Activated CD8-positive, alpha-beta memory T cell treated with anti-CD3 and anti-CD28 coated beads for 1 hour (primary cell): ENCODE measurements around the gene POPDC2.
"Not testable (repeated sequence)": the region's sequence is repeated elsewhere in the genome, so short reads cannot be mapped to it uniquely, and the experiment has no call there.

ENCODE experiments used
- DNase-seq, 2 donors: peaks; one replicate each; pipeline ENCODE4 v3.0.0-alpha.2; 2020; ENCODE audit warnings: low read depth in 1 of 2; ENCODE audit errors: extremely low read depth in 1 of 2

The POPDC2 gene

GRCh38 chr3:119660474-119661440, at the start of gene POPDC2:
Gene POPDC2 (minus strand): TSS chr3:119660589. CDS start chr3:119660423, 166 bp downstream.
- no peak for DNase-seq

GRCh38 chr3:119703820-119704531, 43.6 kb upstream of the POPDC2 start:
- DNase-seq = no peak

GRCh38 chr3:119702530-119703527, 42.4 kb upstream of the POPDC2 start, which contains the start of gene CFAP91:
Gene CFAP91 (plus strand): TSS chr3:119703022. CDS start chr3:119703099, 77 bp downstream.
- DNase-seq = peak; percentile 54 to 70

- DNase-seq = no peak
These were observed 40.7 kb upstream of the POPDC2 start for GRCh38 chr3:119700920-119701734.

- DNase-seq = no peak
These were observed 40.0 kb upstream of the POPDC2 start for GRCh38 chr3:119700269-119700919.

- no peak for DNase-seq
These were observed 37.0 kb upstream of the POPDC2 start for GRCh38 chr3:119697394-119697793.

GRCh38 chr3:119695480-119695879, 35.1 kb upstream of the POPDC2 start:
- no peak for DNase-seq

- no peak for DNase-seq
These were observed 29.8 kb upstream of the POPDC2 start for GRCh38 chr3:119690043-119690656.

- DNase-seq = no peak
These were observed 23.0 kb upstream of the POPDC2 start for GRCh38 chr3:119683421-119683820.

GRCh38 chr3:119681279-119681678, 20.9 kb upstream of the POPDC2 start:
- no peak for DNase-seq

- no peak for DNase-seq
These were observed 19.5 kb upstream of the POPDC2 start for GRCh38 chr3:119679874-119680273.

- DNase-seq = not testable (repeated sequence)
These were observed 17.8 kb upstream of the POPDC2 start for GRCh38 chr3:119678209-119678608.

GRCh38 chr3:119677641-119677934, 17.2 kb upstream of the POPDC2 start:
- DNase-seq = no peak

GRCh38 chr3:119676771-119677640, 16.6 kb upstream of the POPDC2 start, which contains the start of gene COX17:
Gene COX17 (minus strand): TSS chr3:119677406. CDS start chr3:119677310, 96 bp downstream.
- peak; percentile 90 to 95 for DNase-seq

- DNase-seq = no peak
These were observed 15.6 kb upstream of the POPDC2 start for GRCh38 chr3:119676020-119676419.

GRCh38 chr3:119675188-119675874, 14.9 kb upstream of the POPDC2 start:
- no peak for DNase-seq

GRCh38 chr3:119673875-119674274, 13.5 kb upstream of the POPDC2 start:
- no peak for DNase-seq
